ENCODE results near the gene TMEM109.

Gene TMEM109

DNA sequence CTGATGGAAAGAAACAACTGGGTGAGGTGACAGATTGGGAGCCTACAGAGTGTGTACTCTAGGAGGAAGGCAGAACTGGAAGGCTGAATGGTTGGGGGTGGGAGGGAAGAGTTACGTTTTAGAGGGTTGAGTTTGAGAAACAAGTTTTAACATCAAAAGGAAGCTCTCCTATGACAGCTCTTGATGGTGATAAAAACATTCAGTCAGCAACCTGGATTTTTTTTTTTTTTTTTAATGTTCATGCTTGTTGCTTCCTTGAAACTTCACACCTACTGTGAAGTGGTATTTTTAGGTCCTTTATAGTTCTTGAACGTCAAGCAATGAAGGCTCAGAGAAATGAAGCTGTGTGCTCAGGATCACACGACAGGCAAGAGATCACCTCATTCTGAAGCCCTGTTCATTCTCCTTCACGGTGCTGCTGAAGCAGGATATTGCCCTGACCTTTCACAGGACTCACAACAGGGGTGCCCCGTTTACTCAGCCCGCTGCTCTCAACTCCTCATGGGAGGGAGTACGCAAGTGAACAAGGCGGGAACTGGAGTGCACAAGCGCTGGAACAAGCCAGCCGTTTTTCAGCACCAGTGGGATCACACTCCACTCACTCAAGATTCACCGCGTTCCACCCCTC, 1.6 kb upstream of the TMEM109 start:
- DNase-seq: no peak

DNA sequence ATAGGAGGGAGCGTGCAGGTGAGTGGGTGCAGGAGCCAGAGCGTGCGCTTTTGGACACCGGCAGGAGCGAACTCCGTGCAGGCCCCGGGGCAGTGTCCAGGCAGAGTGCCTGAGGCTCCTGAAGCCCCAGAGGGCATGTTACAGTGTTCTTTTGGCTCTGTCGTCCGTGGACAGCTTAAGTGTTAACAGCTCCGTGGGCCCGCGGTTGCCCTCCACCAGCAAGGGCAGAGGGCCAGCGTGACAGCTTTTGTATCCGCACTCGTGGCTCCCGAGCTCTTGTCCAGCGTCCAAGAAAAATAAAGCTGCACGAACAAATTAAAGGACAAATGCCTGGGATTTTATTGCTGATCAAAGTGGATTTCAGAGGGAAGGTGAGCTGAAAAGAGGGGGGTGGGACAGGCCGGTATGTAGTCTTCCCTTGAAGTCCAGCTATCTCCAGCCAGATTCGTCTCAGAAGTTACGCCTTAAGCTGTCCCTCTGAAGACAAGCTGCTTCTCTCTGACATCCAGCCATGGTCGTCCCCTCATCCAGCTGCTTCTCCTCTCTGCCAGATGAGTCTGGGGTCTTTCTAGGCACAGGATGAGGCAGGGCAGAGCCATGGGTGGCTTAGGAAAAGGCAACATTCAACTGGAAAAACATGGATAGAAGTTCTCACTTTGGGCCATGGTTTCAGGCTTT, 968 bp upstream of the TMEM109 start:
- DNase-seq: no peak

DNA sequence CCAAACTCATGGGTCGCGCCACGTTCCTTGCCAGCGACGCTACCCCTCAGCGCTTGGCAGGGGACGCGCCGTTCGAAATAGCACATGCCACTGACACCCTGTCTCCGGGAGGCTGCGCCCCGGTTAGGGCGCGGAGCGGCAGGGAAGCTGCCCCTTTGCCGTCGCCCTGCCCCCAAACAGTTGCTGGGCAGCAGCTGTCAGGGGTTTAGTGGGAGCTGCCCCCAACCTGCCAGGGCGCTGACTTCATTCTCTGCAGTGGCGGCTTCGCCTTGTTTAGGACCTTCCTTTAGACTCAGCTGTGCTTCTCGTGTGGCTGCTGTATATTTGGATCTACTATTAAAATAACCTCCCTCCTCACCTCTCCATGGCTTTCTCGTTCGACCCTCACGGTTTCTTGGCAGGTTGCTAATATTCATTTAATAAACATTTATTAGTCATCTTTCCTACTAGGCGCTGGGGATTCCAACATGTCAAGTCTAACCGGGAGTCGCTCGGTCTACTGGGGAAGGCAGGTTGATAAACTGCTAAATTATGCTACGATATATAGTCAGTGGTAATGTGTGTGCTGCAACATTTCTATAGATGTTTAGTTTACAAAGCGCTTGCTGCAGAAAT, 782 bp downstream of the TMEM109 start:
- DNase-seq: no peak

GRCh38 chr11:60915248-60915914, 1.4 kb downstream of the TMEM109 start:
- DNase-seq: no peak

DNA sequence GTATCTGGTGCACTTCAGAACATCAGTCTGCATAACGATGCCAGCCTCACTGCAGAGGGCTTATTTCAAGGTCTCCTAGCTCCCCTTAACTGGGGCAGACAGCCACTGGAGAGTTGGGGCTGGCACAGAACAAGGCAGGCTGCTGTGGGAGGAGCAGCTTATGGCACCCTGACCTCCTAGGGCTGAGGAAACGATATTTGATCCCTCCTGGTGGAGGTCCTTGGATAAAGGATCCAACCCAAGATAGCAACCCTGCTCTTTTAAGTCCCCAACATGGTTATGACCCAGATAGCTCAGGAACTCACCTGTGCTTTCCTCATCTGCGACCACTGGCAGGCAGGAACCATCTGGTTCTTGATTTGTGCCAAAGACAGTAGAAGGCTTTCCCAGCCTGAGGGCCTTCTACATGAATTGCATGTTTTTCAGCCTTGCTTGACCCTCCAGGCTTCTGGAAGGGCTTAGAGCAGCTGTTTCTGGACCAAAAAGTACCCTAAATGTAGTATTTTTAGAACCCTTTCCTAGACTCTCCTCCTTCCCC, 2.8 kb downstream of the TMEM109 start:
- no peak for DNase-seq

GRCh38 chr11:60917267-60917666, 3.3 kb downstream of the TMEM109 start:
- DNase-seq: no peak

- no peak for DNase-seq
Measured at GRCh38 chr11:60918251-60918938, 4.4 kb downstream of the TMEM109 start.

DNA sequence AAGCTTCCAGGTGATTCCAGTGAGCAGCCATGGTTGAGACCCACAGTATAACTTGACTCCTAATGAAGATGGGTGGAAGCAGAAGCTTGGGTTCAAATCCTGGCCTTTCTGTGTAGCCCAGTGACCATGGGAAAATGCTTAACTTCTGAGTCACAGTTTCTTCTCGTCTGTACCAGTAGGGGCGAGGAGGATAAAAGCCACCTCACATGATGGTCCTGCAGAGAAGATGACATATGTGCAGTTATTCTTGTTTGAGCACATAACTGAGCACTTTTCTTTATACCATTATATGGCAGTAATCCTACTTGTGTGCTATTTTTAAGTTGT, 4.9 kb downstream of the TMEM109 start:
- peak; percentile 29 for DNase-seq

DNA sequence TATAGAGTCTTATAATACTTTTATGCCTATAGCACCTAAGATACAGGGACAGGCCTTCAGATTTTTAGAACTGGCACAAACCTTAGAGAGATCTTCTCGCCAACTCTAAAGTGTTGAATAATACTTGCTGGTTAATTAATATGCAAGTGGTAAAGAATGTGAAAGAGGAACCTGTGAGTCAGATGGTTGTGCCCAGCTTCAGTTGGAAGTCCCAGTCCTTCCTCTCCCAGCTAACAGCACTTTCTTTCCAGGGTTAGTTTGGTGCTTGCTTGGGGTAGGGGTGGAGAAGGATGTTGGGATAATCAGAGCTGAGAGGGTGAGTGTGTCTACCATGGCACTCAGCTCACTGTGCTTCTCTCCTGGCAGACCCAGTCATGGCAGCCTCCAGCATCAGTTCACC, 5.4 kb downstream of the TMEM109 start:
- no peak for DNase-seq

GRCh38 chr11:60919956-60920355, 6.0 kb downstream of the TMEM109 start:
- no peak for DNase-seq

GRCh38 chr11:60921259-60921658, 7.3 kb downstream of the TMEM109 start:
- no peak for DNase-seq

GRCh38 chr11:60921777-60922335, 7.9 kb downstream of the TMEM109 start:
- DNase-seq: no peak

- no peak for DNase-seq
Measured at GRCh38 chr11:60922906-60923305, 8.9 kb downstream of the TMEM109 start.

- no peak for DNase-seq
Measured at GRCh38 chr11:60923326-60923725, 9.4 kb downstream of the TMEM109 start.

GRCh38 chr11:60923800-60924109, 9.8 kb downstream of the TMEM109 start:
- DNase-seq: no peak

DNA sequence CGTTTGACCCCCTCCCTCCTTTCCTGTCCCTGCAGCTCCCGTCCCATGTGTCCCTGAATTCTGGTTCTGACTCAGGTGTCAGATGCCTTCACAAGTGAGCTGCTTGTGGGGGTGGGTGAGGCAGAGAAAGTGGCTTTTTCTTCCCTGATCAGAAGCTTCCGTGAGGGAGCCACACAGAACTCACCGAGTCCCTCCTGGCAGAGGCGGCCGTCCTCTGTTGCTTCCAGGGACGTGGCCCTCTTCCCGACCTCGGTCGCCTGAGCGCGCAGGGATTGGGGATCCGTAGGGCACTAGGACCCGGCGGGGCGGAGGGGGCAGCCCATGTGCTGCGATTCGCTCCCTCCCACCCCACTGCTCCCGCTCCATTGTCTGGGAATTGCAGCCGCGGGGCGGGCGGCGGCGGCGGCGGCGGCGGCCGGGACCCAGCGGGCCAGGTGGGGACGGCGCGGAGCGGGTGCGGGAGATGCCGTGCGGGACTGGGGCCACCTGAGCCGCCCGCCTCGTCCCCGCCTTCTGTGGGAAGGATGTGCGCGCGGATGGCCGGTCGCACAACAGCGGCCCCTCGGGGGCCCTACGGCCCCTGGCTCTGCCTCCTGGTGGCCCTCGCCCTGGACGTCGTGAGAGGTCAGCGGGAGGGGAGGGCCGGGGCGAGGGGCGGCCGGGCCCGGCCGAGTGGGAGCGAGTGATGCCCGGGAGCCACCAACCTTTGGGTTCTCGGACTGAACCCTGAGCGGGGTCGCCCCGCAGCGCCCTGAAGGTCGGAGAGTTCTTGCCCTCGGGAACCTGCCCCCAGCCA, 10.3 kb downstream of the TMEM109 start, which contains the start of gene TMEM132A:
TSS of gene TMEM132A (plus strand) at position 351 of the 796 bp plus-strand sequence. CDS start at position 525, 174 bp downstream.
- DNase-seq: peak; percentile 23

GRCh38 chr11:60924906-60925853, 11.2 kb downstream of the TMEM109 start:
- no peak for DNase-seq

GRCh38 chr11:60925868-60926267, 11.9 kb downstream of the TMEM109 start:
- no peak for DNase-seq

DNA sequence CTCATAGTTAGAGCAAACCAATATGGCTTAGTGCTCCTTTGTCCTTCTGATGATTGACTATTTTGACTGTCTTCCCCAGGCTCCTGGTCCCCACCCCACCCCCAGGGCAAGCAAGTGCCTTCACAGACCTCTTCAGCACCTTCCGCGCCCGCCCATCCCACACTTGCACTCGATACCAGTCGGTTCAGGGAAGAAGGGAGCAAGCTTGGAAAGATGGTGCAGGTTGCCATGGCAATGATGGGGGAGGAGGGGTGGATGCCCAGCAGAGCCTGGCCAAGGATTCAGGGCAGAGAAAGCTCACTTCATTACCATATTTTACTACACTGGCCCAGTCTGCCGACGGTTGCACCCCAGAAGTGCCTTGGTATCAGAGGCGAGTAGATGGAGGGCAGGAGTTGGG, 12.5 kb downstream of the TMEM109 start:
- no peak for DNase-seq

- DNase-seq: no peak
Measured at GRCh38 chr11:60927061-60927592, 13.2 kb downstream of the TMEM109 start.
